Measurements from ENCODE around the gene LCN10. TPM values are rescaled to one million over a fixed set of nuclear protein-coding genes. Genes with fewer than 3 reads are reported as not detected.

The LCN10 gene
- total RNA-seq, 1 donor from 2014 or later = not detected

DNA sequence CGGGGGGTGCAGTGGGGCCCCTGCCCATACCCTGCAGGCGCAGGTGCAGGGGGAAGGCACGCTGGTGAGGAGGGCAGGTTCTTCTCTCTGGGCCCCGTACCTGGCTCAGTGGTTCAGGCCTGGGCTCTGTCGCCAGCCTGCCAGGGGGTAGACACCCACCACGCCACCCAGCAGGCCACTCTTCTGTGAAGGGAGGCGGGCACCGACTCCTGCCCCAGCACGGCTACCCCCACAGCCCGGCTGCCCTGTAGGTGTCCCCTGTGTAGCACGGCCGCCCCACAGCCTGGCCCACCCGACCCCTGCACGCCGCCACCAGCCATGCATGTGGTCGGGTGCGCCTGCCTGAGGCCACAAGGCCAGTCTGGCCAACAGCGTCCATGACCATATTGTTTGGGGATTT, 3.9 kb upstream of the LCN10 start:
- Mint-ChIP-seq H3K27me3 (ENCODE audit: insufficient read depth, low read depth) (peaks cover 4% of the 10 kb centered on the region), H3K4me3 (no peak overlapping the region), H3K4me1 (no peaks in the 10 kb centered on the region), H3K27ac (no peak overlapping the region), H3K9me3 (peaks cover 7% of the 10 kb centered on the region), H3K36me3 (no peaks in the 10 kb centered on the region)
- TF ChIP-seq, protein P1, sequence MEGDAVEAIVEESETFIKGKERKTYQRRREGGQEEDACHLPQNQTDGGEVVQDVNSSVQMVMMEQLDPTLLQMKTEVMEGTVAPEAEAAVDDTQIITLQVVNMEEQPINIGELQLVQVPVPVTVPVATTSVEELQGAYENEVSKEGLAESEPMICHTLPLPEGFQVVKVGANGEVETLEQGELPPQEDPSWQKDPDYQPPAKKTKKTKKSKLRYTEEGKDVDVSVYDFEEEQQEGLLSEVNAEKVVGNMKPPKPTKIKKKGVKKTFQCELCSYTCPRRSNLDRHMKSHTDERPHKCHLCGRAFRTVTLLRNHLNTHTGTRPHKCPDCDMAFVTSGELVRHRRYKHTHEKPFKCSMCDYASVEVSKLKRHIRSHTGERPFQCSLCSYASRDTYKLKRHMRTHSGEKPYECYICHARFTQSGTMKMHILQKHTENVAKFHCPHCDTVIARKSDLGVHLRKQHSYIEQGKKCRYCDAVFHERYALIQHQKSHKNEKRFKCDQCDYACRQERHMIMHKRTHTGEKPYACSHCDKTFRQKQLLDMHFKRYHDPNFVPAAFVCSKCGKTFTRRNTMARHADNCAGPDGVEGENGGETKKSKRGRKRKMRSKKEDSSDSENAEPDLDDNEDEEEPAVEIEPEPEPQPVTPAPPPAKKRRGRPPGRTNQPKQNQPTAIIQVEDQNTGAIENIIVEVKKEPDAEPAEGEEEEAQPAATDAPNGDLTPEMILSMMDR (IDR thresholded peaks at IDR 0.05) = no peak
- TF ChIP-seq EZH2phosphoT487 (IDR thresholded peaks at IDR 0.05) = no peak
- TF ChIP-seq EZH2 (IDR thresholded peaks at IDR 0.05) = no peak
- Histone ChIP-seq H3K4me1 (peaks cover 11% of the 10 kb centered on the region), H3K9me3 (ENCODE audit: low read depth) (no peaks in the 10 kb centered on the region), H3K4me3 (no peak overlapping the region), H3F3A (ENCODE audit: low read depth) (no peaks in the 10 kb centered on the region), H3K36me3 (no peaks in the 10 kb centered on the region), H3K27me3 (peaks cover 6% of the 10 kb centered on the region), H3K79me2 (ENCODE audit: low read depth) (no peaks in the 10 kb centered on the region), H2AFZ (replicated peaks) (no peak overlapping the region), H3K27ac (no peak overlapping the region), H3K4me2 (no peak overlapping the region), H3K9ac (no peak overlapping the region), H4K20me1 (ENCODE audit: low read depth) (no peaks in the 10 kb centered on the region)
- no peak for DNase-seq (ENCODE audit: low spot score)

DNA sequence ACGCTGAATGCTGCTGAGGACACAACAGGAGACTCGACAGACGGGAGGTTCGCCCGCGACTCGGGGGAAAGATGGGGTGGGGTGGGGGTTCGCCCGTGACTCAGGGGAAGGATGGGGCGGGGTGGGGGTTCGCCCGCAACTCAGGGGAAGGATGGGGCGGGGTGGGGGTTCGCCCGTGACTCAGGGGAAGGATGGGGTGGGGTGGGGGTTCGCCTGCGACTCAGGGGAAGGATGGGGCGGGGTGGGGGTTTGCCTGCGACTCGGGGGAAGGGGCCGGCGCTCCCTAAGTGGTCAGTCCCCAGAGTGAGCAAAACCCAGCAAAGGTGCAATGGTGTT, 3.4 kb upstream of the LCN10 start:
- TF ChIP-seq, protein P1 (IDR thresholded peaks at IDR 0.05) = no peak
- TF ChIP-seq EZH2 (IDR thresholded peaks at IDR 0.05) (no peak), EZH2phosphoT487 (IDR thresholded peaks at IDR 0.05) (no peak)
- no peaks in the 10 kb centered on the region for H3F3A ChIP-seq (ENCODE audit: low read depth)
- peaks cover 11% of the 10 kb centered on the region for H3K4me1 ChIP-seq
- Mint-ChIP-seq H3K4me1 (no peaks in the 10 kb centered on the region), H3K9me3 (peaks cover 2% of the 10 kb centered on the region), H3K4me3 (no peak overlapping the region), H3K27ac (no peak overlapping the region), H3K27me3 (ENCODE audit: insufficient read depth, low read depth) (peaks cover 4% of the 10 kb centered on the region), H3K36me3 (no peaks in the 10 kb centered on the region)
- H4K20me1 ChIP-seq (ENCODE audit: low read depth) = no peaks in the 10 kb centered on the region
- H3K4me3 ChIP-seq = no peak overlapping the region
- H2AFZ ChIP-seq (replicated peaks) = no peak overlapping the region
- DNase-seq (ENCODE audit: low spot score) = no peak
- H3K79me2 ChIP-seq (ENCODE audit: low read depth) = no peaks in the 10 kb centered on the region
- no peaks in the 10 kb centered on the region for H3K9me3 ChIP-seq (ENCODE audit: low read depth)
- H3K27me3 ChIP-seq = peaks cover 6% of the 10 kb centered on the region
- H3K36me3 ChIP-seq = no peaks in the 10 kb centered on the region
- H3K9ac ChIP-seq = no peak overlapping the region
- H3K4me2 ChIP-seq = no peak overlapping the region
- H3K27ac ChIP-seq = no peak overlapping the region

DNA sequence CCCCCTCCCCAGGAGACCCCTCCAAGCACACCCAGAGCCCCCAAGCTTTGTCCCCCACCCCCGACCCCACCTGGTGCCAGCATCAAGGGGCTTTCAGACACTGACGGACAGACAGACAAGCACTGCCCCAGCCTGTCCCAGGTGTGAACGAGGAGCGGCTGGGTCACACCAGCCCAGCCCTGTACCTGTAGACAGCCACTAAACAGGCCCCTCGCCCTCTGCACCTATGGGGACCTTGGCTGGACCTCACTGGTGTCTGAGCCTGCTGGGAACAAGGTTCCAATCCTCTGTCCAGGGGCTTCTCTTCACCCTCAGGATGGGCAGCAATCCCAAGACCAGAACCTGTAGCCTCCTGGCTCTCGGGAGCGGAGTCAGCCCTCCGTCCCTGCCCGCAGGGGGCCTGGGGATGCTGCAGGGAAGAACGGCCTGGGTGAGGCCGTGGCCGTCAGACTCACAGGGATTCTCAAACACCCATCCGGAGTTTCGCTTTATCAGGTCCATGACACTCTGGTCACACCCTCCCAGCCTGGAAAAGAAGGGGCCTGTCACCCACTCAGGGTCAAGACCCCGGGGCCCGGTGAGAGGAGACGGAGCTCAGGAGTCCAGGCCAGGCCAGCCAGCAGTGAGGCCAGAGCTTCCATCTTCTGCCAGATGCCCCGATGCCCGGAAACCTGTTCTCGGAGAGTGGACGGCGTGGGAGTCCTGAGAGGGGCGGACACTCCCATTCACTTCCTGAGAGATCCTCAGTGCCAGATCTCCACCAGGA, 2.8 kb upstream of the LCN10 start:
- H3K79me2 ChIP-seq (ENCODE audit: low read depth) = no peaks in the 10 kb centered on the region
- H3K9me3 ChIP-seq (ENCODE audit: low read depth) = no peaks in the 10 kb centered on the region
- peaks cover 11% of the 10 kb centered on the region for H3K4me1 ChIP-seq
- Mint-ChIP-seq H3K36me3 (no peaks in the 10 kb centered on the region), H3K9me3 (no peaks in the 10 kb centered on the region), H3K4me3 (no peak overlapping the region), H3K27me3 (ENCODE audit: insufficient read depth, low read depth) (peaks cover 4% of the 10 kb centered on the region), H3K27ac (no peak overlapping the region), H3K4me1 (no peaks in the 10 kb centered on the region)
- no peak overlapping the region for H2AFZ ChIP-seq (replicated peaks)
- H3K4me2 ChIP-seq = no peak overlapping the region
- no peaks in the 10 kb centered on the region for H3F3A ChIP-seq (ENCODE audit: low read depth)
- H3K4me3 ChIP-seq = no peak overlapping the region
- TF ChIP-seq EZH2phosphoT487 (IDR thresholded peaks at IDR 0.05) = no peak
- no peak for TF ChIP-seq EZH2 (IDR thresholded peaks at IDR 0.05)
- TF ChIP-seq, protein P1 (IDR thresholded peaks at IDR 0.05) = no peak
- H3K36me3 ChIP-seq = no peaks in the 10 kb centered on the region
- H4K20me1 ChIP-seq (ENCODE audit: low read depth) = no peaks in the 10 kb centered on the region
- no peak overlapping the region for H3K9ac ChIP-seq
- peaks cover 6% of the 10 kb centered on the region for H3K27me3 ChIP-seq
- H3K27ac ChIP-seq = no peak overlapping the region
- peak; percentile 6 for DNase-seq (ENCODE audit: low spot score)
